ENCODE results near the gene COLEC12. TPM values are rescaled to one million over a fixed set of nuclear protein-coding genes. Genes with fewer than 3 reads are reported as not detected.

The COLEC12 gene
- total RNA-seq, result 32.4 and 49.6 TPM in 2 replicates

DNA sequence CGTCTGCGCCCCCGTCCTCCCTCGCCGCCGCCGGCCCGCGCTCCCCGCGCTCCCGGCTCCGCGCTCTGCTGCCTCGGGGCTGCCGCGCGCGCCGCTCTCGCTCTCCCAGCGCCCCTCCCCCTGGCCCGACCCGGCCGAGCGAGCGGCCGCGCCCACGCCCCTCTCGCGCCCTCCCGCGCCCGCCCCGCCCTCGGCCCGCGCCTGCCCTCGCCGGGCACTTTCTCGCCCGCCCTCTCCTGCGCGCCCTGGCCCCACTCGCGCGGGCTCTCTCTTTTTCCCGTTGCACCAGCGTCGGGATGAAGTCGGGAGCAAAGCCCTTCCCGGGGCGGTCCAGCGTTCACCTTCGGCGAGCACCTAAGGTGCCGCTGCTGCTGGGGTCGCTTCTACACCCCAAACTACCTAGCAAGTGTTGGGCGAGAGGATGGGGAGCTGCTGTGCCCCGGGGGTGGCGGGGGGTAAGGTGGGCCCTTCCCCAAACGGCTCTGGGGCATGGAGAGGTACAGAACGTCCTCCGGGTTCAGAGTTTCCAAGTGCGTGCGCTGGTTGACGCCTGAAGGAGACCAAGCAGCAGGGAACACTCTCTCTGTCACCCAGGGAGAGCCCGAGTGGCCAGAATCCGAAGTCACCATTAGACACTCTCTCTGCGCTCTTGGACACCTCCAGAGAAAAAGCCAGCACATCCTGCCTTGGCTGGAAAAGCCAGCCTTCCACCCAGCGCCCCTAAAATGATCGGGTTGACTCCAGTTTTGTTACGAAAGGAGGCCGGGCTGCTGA, at the start of gene COLEC12:
COLEC12 (minus strand) TSS at position 70 of the 774 bp plus-strand sequence. CDS start 187 bp downstream, outside the sequence.

GRCh38 chr18:267688-268552, 232.6 kb downstream of the COLEC12 start, which contains the start of gene THOC1:
Gene THOC1, minus strand, starts transcription at chr18:268047. Its CDS starts 28 bp downstream, at chr18:268019.

Other genes starting within 250 kb of the COLEC12 start
- gene THOC1, start 232.7 kb downstream of the COLEC12 start, total RNA-seq, result 21.5 and 36.4 TPM in 2 replicates
- gene CETN1, start 79.7 kb upstream of the COLEC12 start, total RNA-seq, result not detected in 2 replicates
- 0.09 TPM in 1 of 2 replicates, not detected in the other for gene CLUL1, start 96.3 kb upstream of the COLEC12 start, total RNA-seq
- gene TYMS, start 157.0 kb upstream of the COLEC12 start, total RNA-seq, result 6.6 and 10.3 TPM in 2 replicates
- 28.2 and 29.8 TPM in 2 replicates for gene ENOSF1, start 211.9 kb upstream of the COLEC12 start, total RNA-seq